HG03342 (cell line): Measurements from ENCODE around the gene DUSP16.

Source experiments
- ATAC-seq: cut with Tn5 transposase; IDR thresholded peaks from one replicate; pipeline ENCODE4 v1.9.1; 2021; ENCODE audit warnings: mild to moderate bottlenecking, moderate library complexity; ENCODE audit not compliant: unreplicated experiment

The DUSP16 gene

GRCh38 chr12:12446786-12447185 lies 115.9 kb downstream of the DUSP16 start:
- ATAC-seq, result no peak

DNA sequence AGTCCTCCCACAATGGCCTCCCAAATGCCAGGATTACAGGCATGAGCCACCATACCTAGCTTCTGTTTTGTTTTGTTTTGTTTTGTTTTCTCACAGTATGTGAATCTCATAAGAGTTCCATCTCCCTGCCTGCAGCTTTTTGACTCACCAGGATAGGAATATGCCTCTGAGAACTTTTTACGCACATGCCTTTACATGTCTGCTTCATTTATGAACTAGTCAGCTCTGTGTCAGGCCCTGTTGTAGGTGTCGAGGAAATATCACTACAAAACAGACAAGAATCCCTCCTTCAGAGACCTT lies 116.8 kb downstream of the DUSP16 start:
- ATAC-seq, result no peak

- ATAC-seq, result no peak
Observed at GRCh38 chr12:12445165-12445881, 117.3 kb downstream of the DUSP16 start.

DNA sequence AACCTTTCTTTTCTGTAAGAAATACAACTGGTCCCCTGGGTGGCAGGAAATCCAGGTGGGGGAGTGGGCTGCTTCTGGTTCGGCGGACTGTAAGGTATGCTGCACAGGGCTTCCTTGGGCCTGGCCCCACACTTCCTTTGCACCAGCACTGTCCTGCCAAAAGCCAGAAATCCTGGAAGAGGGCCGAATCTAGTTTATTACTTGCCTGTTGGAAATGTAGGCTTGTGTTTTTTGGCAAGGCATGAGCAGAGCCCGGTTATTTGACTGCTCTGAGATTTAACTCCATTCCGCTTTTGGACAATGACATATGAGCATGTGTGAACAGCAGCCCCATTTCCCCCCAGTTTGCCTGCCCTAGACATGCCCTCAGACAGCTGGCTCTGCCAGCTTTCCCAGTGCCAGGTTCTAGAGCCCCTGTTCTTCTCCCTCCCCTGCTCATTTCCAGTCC lies 119.2 kb downstream of the DUSP16 start:
- no peak for ATAC-seq

GRCh38 chr12:12442548-12443071 lies 120.1 kb downstream of the DUSP16 start:
- ATAC-seq, result no peak

- no peak for ATAC-seq
Observed at GRCh38 chr12:12441843-12442461, 120.7 kb downstream of the DUSP16 start.

- no peak for ATAC-seq
Observed at GRCh38 chr12:12441429-12441807, 121.2 kb downstream of the DUSP16 start.

GRCh38 chr12:12440784-12441428 lies 121.8 kb downstream of the DUSP16 start:
- no peak for ATAC-seq

GRCh38 chr12:12439636-12440035 lies 123.0 kb downstream of the DUSP16 start:
- no peak for ATAC-seq

GRCh38 chr12:12436831-12437345 lies 125.8 kb downstream of the DUSP16 start:
- no peak for ATAC-seq

- ATAC-seq, result no peak
Observed at GRCh38 chr12:12433203-12433731, 129.4 kb downstream of the DUSP16 start.

DNA sequence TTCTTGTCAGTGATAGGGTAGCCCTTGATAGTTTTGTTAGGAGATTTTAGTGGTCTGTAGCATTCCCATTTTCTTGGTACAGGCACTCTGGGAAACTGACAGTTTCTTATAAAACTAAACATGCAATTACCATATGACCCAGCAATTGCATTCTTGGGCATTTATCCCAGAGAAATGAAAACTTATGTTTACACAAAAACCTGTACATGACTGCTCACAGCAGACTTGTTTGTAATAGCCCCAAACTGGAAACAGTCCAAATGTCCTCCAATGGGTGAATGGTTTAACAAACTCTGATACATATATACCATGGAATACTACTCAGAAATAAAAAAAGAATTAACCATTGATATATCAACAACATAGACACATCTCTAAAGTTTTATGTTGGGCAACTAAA lies 130.3 kb downstream of the DUSP16 start:
- no peak for ATAC-seq

DNA sequence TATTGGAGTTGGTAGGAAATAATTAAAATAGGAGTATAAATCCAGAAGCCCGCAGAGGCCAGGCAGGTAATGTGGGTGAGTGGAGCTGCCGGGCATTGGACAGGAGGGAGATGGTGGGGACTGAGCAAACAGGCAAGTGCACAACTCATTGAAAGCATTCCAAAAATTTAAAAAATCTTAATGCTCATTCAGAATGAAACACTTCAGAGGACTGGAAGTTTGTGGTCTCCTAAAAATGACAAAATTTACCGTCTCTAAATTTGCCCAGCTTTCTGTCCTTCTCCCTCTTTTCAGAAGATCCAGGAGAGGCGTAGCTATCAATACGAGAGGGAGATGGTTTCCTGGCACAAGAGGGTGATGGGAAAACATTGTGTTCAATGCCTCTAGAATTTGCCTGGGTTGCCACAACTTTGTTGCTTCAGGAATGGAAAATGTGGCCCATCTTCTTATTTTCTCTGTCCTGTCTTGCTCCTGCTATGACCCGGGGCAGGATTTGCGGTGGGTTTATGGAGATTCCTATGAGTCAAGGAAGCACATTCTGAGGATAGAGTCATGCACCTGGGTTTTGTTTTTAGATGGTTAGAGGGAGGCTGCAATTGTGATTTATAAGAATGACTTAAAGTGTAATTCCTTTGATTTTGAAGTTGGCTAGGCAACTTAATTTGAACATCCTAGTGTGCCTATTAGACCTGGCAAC lies 133.6 kb downstream of the DUSP16 start:
- ATAC-seq, result no peak

DNA sequence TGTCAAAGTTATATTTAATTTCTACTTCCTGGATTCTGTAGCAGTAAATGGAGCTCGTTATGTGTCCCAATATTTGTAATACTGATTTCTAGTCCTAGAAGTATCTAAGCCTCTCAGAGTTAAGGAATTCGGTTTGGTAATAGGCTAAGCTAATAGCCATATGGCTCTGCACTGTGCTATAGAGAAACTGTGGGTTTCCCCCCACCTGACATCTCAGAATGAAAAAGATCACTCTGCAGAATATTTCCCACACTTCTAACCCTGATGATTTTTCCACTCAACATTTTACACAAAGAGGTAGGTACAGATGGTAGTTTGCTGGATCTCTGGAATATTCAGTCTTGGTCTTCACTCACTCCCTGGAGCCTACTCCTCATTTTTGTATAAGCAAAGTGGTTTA lies 134.6 kb downstream of the DUSP16 start:
- no peak for ATAC-seq

DNA sequence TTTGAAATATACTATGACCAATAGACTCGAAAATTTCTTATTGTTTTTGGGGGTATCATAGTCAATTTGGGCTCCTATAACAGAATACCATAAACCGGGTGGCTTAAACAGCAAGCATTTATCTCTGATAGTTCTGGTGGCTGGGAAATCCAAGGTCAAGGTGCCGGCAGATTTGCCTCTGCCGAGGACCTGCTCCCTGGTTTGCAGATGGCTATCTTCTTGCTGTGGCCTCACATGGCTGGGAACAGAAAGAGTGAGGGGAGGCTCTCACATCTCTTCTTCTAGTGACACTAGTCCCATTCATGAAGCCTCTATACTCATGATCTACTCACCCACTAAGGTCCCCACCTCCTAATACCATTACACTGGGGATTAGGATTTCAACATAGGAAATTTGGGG lies 135.1 kb downstream of the DUSP16 start:
- ATAC-seq, result no peak

DNA sequence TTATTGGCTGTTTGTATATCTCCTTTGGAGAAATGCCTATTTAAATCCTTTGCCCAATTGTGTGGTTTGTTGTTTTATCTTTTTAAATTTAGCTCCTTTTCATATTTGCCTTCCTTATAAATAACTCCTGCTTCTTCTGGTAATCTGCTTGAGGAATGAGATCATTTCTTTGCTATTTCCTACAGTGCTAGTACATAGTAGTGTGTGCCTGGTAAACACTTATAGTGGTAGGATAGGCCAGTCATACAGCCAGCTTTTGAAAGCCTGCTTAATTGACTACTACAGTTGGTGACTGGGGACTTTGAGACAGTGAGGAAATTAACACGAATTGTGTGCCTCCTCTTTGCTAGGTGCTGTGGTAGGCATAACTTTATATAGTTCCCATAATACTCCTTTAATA lies 137.0 kb downstream of the DUSP16 start:
- no peak for ATAC-seq

DNA sequence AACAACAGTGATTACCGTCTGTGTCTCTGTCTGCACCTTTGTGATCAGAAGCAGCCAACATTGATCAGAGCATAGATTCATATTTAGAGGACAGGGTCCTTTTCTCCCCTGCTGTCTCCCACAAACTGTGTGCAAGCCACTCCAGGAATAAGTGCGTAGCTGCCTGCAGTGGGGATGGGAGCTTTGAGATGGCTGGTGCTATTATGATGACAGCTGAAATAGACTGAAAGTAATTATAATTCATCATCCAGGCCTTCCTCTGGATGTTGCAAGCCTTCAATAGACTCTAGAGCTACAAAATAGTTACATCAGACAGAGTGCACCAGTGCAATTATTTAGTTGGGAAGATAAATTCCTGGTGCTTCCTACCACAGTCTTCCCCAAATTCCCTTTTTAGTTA lies 137.7 kb downstream of the DUSP16 start:
- ATAC-seq, result no peak
